Adrenal gland (tissue), 12 donors: ENCODE measurements around the gene TNIK. TPM values are rescaled to one million over a fixed set of nuclear protein-coding genes. Genes with fewer than 3 reads are reported as not detected.
A peak's percentile ranks its signal among the peaks of the same experiment; 100 is the strongest.

ENCODE experiments used
- DNase-seq, 7 donors: peaks; one replicate each; pipeline ENCODE4 v3.0.0-alpha.2; 2019 to 2020
- H3K27ac ChIP-seq, 5 donors: fragments of 200-600 bp; sonication (generic) in 4 of 5; 1 replicate in 3 of 5; 2 replicates in 2 of 5; pipeline versions ENCODE4 v1.5.1 to v1.8.0; 2016 to 2020; ENCODE audit warnings: mild to moderate bottlenecking in 1 of 5
- H3K27me3 ChIP-seq: fragments of 200-600 bp; 2 replicates; pipeline ENCODE4 v1.8.0; 2021
- H3K36me3 ChIP-seq, 2 donors: fragments of 200-600 bp; replicated peaks in 1 of 2; 1 replicate in 1 of 2; 2 replicates in 1 of 2; pipeline versions ENCODE4 v1.5.1 to v1.8.0; 2018 to 2022
- H3K4me1 ChIP-seq, 2 donors: fragments of 200-600 bp; replicated peaks in 1 of 2; 1 replicate in 1 of 2; 2 replicates in 1 of 2; pipeline versions ENCODE4 v1.5.1 to v1.8.0; 2018 to 2021
- H3K4me3 ChIP-seq, 4 donors: fragments of 200-600 bp; sonication (generic) in 3 of 4; one replicate each; pipeline ENCODE4 v1.5.1; 2016 to 2018
- H3K9me3 ChIP-seq, 3 donors: fragments of 200-600 bp; sonication (generic) in 1 of 3; replicated peaks in 1 of 3; 1 replicate in 2 of 3; 2 replicates in 1 of 3; pipeline versions ENCODE4 v1.5.1 to v1.8.0; 2016 to 2021
- CTCF ChIP-seq, 6 experiments: fragments of 450-650 bp in 4 of 6; fragments of 200-600 bp in 2 of 6; sonication (generic) in 1 of 6; IDR thresholded peaks; 1 replicate in 5 of 6; 2 replicates in 1 of 6; pipeline versions ENCODE4 v1.5.1 to v1.8.0; 2016 to 2021; ENCODE audit warnings: antibody characterized with exemption in 6 of 6, mild to moderate bottlenecking in 2 of 6, moderate library complexity in 1 of 6
- POLR2A ChIP-seq, 2 donors: fragments of 450-650 bp; IDR thresholded peaks; one replicate each; pipeline ENCODE4 v1.6.1; 2017; ENCODE audit warnings: antibody characterized with exemption in 2 of 2, mild to moderate bottlenecking in 2 of 2, moderate library complexity in 1 of 2
- WGBS, 4 donors: extraction: QIAGEN DNeasy Blood & Tissue Kit in 2 of 4; methylation state at CpG; one replicate each; pipeline versions ENCODE4 v1.1.5 to v1.1.7; 2013 to 2017; 5-methylcytosine and 5-hydroxymethylcytosine counted together
- intact Hi-C, 2 donors: fragments of 100-400 bp; cut with DNase I; formaldehyde crosslinking; loops; one replicate each; pipeline versions ENCODE4 v1.14.1 to v1.15.0; 2022 to 2023
- polyA plus RNA-seq, 3 donors: library from polyadenylated mRNA; stranded (reverse); fragments of 200-250 nt in 2 of 3; fragments of 350-450 nt in 1 of 3; fragmentation: Illumina TruSeq in 1 of 3; extraction: RNeasy Lipid Tissue Mini Kit (QIAGEN cat#74804) in 1 of 3; gene quantifications; one replicate each; pipeline ENCODE4 v1.2.3, GENCODE V29; 2013 to 2014
- total RNA-seq, 9 donors: library from RNA; depleted of rRNA in 4 of 9; stranded (reverse); fragments of >200 nt in 4 of 9; fragments of 120-200 nt in 1 of 9; fragmentation: NEBNext Ultra II Directional in 1 of 9; extraction: Animal tissue kit (Norgen Biotek cat#: 25700) in 1 of 9; gene quantifications; one replicate each; pipeline versions ENCODE4 v1.1.0 to v1.2.4, GENCODE V29; 2013 to 2023
- donor health status: healthy with polysubstance abuse.
- donor health status: Bipolar disorder and iron deficiency.
- donor health status: DM: yes; HTN: yes; CAD: no.
- donor health status: DM: no; HTN: no; CAD: no.
- donor health status: DM: no; HTN: no; CAD: no.
- donor health status: DM: yes; HTN: yes; CAD: no.

Gene TNIK
- total and polyA plus RNA-seq, 12 donors = 4.9 to 33.1 (median 10.7) TPM

GRCh38 chr3:171192176-171192854 lies 267.9 kb downstream of the TNIK start:
- 33 to 59% (median 47%) methylated on average over 2 of the region's 2 CpGs for WGBS, 4 donors
- TF ChIP-seq CTCF (IDR thresholded peaks at IDR 0.05) (no peak), POLR2A (IDR thresholded peaks at IDR 0.05) (no peak)
- Histone ChIP-seq H3K4me3 (no peak overlapping the region), H3K27me3 (no peaks in the 10 kb centered on the region), H3K9me3 (no peaks in the 10 kb centered on the region), H3K36me3 (no peaks in the 10 kb centered on the region), H3K27ac (no peak overlapping the region), H3K4me1 (peaks cover 0 to 7% of the 10 kb centered on the region in 2 donors)
- DNase-seq = peak in 4 of 7 donors; percentile 54 to 64 (median 60)
- intact Hi-C loops = no loop called here

- peak in 1 of 7 donors; percentile 18 for DNase-seq
- Histone ChIP-seq H3K4me3 (no peak overlapping the region), H3K9me3 (no peaks in the 10 kb centered on the region), H3K4me1 (peaks cover 0 to 7% of the 10 kb centered on the region in 2 donors), H3K27ac (no peak overlapping the region), H3K27me3 (no peaks in the 10 kb centered on the region), H3K36me3 (no peaks in the 10 kb centered on the region)
- TF ChIP-seq CTCF (IDR thresholded peaks at IDR 0.05) (no peak), POLR2A (IDR thresholded peaks at IDR 0.05) (no peak)
- intact Hi-C loops = no loop called here
- 39 to 56% (median 46%) methylated on average over 1 of the region's 1 CpG for WGBS, 4 donors
Observed at GRCh38 chr3:171190668-171191067, 269.5 kb downstream of the TNIK start.

- Histone ChIP-seq H3K36me3 (no peaks in the 10 kb centered on the region), H3K27me3 (no peaks in the 10 kb centered on the region), H3K4me3 (no peak overlapping the region), H3K9me3 (no peaks in the 10 kb centered on the region), H3K27ac (no peak overlapping the region), H3K4me1 (peaks cover 0 to 7% of the 10 kb centered on the region in 2 donors)
- no peak for DNase-seq
- no peak for TF ChIP-seq POLR2A (IDR thresholded peaks at IDR 0.05)
- no peak for TF ChIP-seq CTCF (IDR thresholded peaks at IDR 0.05)
- WGBS, 4 donors = 89 to 97% (median 92%) methylated on average over 3 of the region's 3 CpGs
- intact Hi-C loops = loop anchor here (10.0 kb wide), 2 partner anchors 135 to 375 kb away; no protein-coding TSS in a partner anchor
Observed at GRCh38 chr3:171189394-171190080, 270.7 kb downstream of the TNIK start.

- WGBS, 4 donors = 50 to 57% (median 52%) methylated on average over 5 of the region's 5 CpGs
Observed at GRCh38 chr3:171187706-171188290, 272.4 kb downstream of the TNIK start.

More at GRCh38 chr3:171187706-171188290, 272.4 kb downstream of the TNIK start:
- peak in 2 of 7 donors; percentile 19 to 21 for DNase-seq
- Histone ChIP-seq H3K9me3 (no peaks in the 10 kb centered on the region), H3K27ac (no peak overlapping the region), H3K36me3 (no peaks in the 10 kb centered on the region), H3K4me3 (no peak overlapping the region), H3K4me1 (peaks cover 1 to 8% of the 10 kb centered on the region in 2 donors), H3K27me3 (no peaks in the 10 kb centered on the region)
- TF ChIP-seq CTCF (IDR thresholded peaks at IDR 0.05) = peak; percentile 29 to 66 (median 64)
- TF ChIP-seq POLR2A (IDR thresholded peaks at IDR 0.05) = no peak
- intact Hi-C loops = loop anchor here (10.0 kb wide), 2 partner anchors 133 to 377 kb away; no protein-coding TSS in a partner anchor
